ENCODE data around the gene UROC1. TPM values are rescaled to one million over a fixed set of nuclear protein-coding genes. Genes with fewer than 3 reads are reported as not detected.

The UROC1 gene
- total RNA-seq, 6 experiments from 2014 or later = not detected

GRCh38 chr3:126469479-126469878 lies 48.1 kb downstream of the UROC1 start:
- Mint-ChIP-seq H3K27me3 (ENCODE audit: insufficient read depth) (no peaks in the 10 kb centered on the region), H3K36me3 (ENCODE audit: low read depth) (peaks cover 48% of the 10 kb centered on the region), H3K27ac (no peak overlapping the region), H3K4me3 (no peak overlapping the region), H3K4me1 (ENCODE audit: low read depth) (peaks cover 27% of the 10 kb centered on the region), H3K9me3 (no peaks in the 10 kb centered on the region)
- TF ChIP-seq, protein P1, sequence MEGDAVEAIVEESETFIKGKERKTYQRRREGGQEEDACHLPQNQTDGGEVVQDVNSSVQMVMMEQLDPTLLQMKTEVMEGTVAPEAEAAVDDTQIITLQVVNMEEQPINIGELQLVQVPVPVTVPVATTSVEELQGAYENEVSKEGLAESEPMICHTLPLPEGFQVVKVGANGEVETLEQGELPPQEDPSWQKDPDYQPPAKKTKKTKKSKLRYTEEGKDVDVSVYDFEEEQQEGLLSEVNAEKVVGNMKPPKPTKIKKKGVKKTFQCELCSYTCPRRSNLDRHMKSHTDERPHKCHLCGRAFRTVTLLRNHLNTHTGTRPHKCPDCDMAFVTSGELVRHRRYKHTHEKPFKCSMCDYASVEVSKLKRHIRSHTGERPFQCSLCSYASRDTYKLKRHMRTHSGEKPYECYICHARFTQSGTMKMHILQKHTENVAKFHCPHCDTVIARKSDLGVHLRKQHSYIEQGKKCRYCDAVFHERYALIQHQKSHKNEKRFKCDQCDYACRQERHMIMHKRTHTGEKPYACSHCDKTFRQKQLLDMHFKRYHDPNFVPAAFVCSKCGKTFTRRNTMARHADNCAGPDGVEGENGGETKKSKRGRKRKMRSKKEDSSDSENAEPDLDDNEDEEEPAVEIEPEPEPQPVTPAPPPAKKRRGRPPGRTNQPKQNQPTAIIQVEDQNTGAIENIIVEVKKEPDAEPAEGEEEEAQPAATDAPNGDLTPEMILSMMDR (IDR thresholded peaks at IDR 0.05) = no peak
- no peak for DNase-seq

- Mint-ChIP-seq H3K27ac (no peak overlapping the region), H3K4me3 (no peak overlapping the region), H3K27me3 (ENCODE audit: insufficient read depth) (no peaks in the 10 kb centered on the region), H3K4me1 (ENCODE audit: low read depth) (peaks cover 15% of the 10 kb centered on the region), H3K36me3 (ENCODE audit: low read depth) (peaks cover 51% of the 10 kb centered on the region), H3K9me3 (no peaks in the 10 kb centered on the region)
- DNase-seq = no peak
- TF ChIP-seq, protein P1 (IDR thresholded peaks at IDR 0.05) = no peak
These were observed 49.3 kb downstream of the UROC1 start for GRCh38 chr3:126468028-126468891.

DNA sequence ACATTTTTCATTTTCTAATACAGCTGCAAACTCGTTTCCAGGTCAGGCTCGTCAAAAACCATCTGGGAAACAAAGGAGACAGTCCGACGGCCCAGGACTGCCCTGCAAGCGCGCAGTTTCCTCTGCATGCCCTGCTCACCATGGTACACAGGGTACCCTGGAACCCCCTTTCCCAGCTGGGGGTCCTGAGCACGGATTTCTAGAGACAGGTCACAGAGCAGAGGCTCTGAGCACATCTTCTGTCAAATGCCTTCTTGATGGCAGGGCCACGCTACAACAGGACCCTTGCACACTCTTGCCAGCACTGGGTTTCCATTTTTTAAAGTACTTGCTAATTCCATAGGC lies 50.0 kb downstream of the UROC1 start:
- peaks cover 45% of the 10 kb centered on the region for H3K36me3 Mint-ChIP-seq (ENCODE audit: low read depth)

GRCh38 chr3:126466886-126467610 lies 50.5 kb downstream of the UROC1 start:
- Mint-ChIP-seq H3K9me3 (no peaks in the 10 kb centered on the region), H3K36me3 (ENCODE audit: low read depth) (peaks cover 45% of the 10 kb centered on the region), H3K27ac (no peak overlapping the region), H3K27me3 (ENCODE audit: insufficient read depth) (no peaks in the 10 kb centered on the region), H3K4me3 (no peak overlapping the region), H3K4me1 (ENCODE audit: low read depth) (peaks cover 3% of the 10 kb centered on the region)
- DNase-seq = no peak
- TF ChIP-seq, protein P1 (IDR thresholded peaks at IDR 0.05) = no peak

More for the DNA sequence above, 50.0 kb downstream of the UROC1 start:
- H3K27me3 Mint-ChIP-seq (ENCODE audit: insufficient read depth) = no peaks in the 10 kb centered on the region
- no peak overlapping the region for H3K27ac Mint-ChIP-seq
- no peaks in the 10 kb centered on the region for H3K9me3 Mint-ChIP-seq
- no peak for DNase-seq
- peaks cover 8% of the 10 kb centered on the region for H3K4me1 Mint-ChIP-seq (ENCODE audit: low read depth)
- no peak overlapping the region for H3K4me3 Mint-ChIP-seq
- TF ChIP-seq, protein P1 (IDR thresholded peaks at IDR 0.05) = no peak

DNA sequence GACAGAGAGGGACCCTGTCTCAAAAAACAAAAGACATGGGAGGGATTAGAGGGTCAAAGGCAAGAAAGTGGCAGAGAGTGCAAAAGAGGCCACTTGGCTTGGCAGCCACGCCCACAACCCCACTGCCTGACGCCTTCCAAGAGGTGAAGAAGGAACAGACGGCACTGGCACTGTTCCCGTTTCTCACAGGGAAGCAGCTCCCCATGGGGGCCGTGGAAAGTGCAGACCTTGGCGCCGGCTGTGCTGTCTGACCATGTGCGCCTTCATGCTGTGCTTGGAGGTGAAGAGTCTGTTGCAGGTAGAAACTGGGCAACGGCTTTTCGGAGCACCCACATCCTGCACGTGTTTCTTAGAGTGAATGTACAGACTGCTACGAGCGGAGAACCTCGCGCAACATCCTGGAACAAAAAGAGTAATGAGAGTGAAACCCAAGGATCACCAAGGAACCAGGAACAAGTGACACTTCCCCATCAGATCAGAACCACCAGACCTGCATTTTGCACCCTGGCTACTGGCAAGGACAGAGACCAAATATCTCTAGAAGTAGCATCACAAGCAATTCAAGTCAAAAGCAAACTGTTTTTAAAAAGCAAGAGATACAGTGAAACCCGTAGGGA lies 51.5 kb downstream of the UROC1 start:
- Mint-ChIP-seq H3K27ac (no peak overlapping the region), H3K36me3 (ENCODE audit: low read depth) (peaks cover 45% of the 10 kb centered on the region), H3K4me1 (ENCODE audit: low read depth) (no peaks in the 10 kb centered on the region), H3K27me3 (ENCODE audit: insufficient read depth) (no peaks in the 10 kb centered on the region), H3K4me3 (no peak overlapping the region), H3K9me3 (no peaks in the 10 kb centered on the region)
- TF ChIP-seq, protein P1 (IDR thresholded peaks at IDR 0.05) = no peak
- DNase-seq = no peak

Data from HFFc6 (cell line).